ENCODE results near the gene TASP1.

DNA sequence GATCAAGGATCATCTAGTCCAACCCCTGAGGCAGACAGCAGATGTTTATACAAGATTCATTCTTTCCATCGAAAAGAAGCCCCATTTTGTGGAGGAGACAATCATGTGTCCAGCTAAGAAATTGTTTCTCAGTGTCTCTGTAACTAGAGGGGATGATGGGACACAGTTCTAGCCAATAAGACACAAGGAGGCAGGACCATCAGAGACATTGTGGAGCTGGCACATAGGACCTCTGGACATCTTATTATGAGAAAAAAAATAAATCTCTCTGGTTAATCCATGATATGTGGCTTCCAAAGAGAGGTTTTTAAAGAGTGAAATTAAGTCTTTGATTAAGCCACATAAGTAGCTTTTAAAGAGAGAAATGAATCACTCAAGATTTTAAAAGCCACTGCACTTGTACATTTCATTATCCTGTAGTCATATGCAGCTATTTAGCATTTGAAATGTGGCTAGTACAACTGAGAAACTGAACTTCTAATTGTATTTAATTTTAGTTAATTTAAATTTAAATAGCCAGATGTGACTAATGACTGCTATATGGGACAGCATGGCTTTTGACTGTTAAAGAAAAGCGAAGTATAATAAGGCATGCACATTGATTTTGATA lies 176.8 kb downstream of the TASP1 start:
- TF ChIP-seq, protein P1, sequence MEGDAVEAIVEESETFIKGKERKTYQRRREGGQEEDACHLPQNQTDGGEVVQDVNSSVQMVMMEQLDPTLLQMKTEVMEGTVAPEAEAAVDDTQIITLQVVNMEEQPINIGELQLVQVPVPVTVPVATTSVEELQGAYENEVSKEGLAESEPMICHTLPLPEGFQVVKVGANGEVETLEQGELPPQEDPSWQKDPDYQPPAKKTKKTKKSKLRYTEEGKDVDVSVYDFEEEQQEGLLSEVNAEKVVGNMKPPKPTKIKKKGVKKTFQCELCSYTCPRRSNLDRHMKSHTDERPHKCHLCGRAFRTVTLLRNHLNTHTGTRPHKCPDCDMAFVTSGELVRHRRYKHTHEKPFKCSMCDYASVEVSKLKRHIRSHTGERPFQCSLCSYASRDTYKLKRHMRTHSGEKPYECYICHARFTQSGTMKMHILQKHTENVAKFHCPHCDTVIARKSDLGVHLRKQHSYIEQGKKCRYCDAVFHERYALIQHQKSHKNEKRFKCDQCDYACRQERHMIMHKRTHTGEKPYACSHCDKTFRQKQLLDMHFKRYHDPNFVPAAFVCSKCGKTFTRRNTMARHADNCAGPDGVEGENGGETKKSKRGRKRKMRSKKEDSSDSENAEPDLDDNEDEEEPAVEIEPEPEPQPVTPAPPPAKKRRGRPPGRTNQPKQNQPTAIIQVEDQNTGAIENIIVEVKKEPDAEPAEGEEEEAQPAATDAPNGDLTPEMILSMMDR (conservative IDR thresholded peaks at IDR 0.05; ENCODE audit: low read depth, low read length) = no peak
- TF ChIP-seq EZH2phosphoT487 (IDR thresholded peaks at IDR 0.05; ENCODE audit: borderline replicate concordance, low read length) = no peak
